HEK293 (cell line): ENCODE measurements around the gene ZNF229.

Source experiments
- KLF16 ChIP-seq: fragments of 450-650 bp; formaldehyde crosslinking; IDR thresholded peaks from 2 replicates; pipeline ENCODE4 v1.5.1; 2017; ENCODE audit warnings: missing biosample characterization, missing genetic modification characterization
- KLF9 ChIP-seq: fragments of 450-650 bp; formaldehyde crosslinking; IDR thresholded peaks from 2 replicates; pipeline ENCODE4 v1.5.1; 2016; ENCODE audit warnings: missing biosample characterization, missing genetic modification characterization, low read depth
- SETDB1 ChIP-seq: IDR thresholded peaks from one replicate; pipeline ENCODE4 v1.6.1; 2017; ENCODE audit warnings: mild to moderate bottlenecking, low read length, moderate library complexity, mixed read lengths; ENCODE audit not compliant: insufficient read length
- ZBTB17 ChIP-seq: fragments of 450-650 bp; formaldehyde crosslinking; IDR thresholded peaks from 2 replicates; pipeline ENCODE4 v1.5.1; 2016; ENCODE audit warnings: missing biosample characterization, missing genetic modification characterization
- ZBTB48 ChIP-seq: fragments of 450-650 bp; formaldehyde crosslinking; IDR thresholded peaks from 2 replicates; pipeline ENCODE4 v1.5.1; 2016; ENCODE audit warnings: missing biosample characterization, missing genetic modification characterization
- ZBTB8A ChIP-seq: fragments of 450-650 bp; formaldehyde crosslinking; IDR thresholded peaks from 2 replicates; pipeline ENCODE4 v1.5.1; 2016; ENCODE audit warnings: missing biosample characterization, missing genetic modification characterization
- ZEB2 ChIP-seq: fragments of 450-650 bp; formaldehyde crosslinking; IDR thresholded peaks from 2 replicates; pipeline ENCODE4 v1.5.1; 2016; ENCODE audit warnings: missing biosample characterization, missing genetic modification characterization
- ZFHX2 ChIP-seq: fragments of 450-650 bp; formaldehyde crosslinking; conservative IDR thresholded peaks from 2 replicates; pipeline ENCODE4 v1.5.1; 2016; ENCODE audit warnings: missing biosample characterization, missing genetic modification characterization
- ZFP69B ChIP-seq: fragments of 450-650 bp; formaldehyde crosslinking; IDR thresholded peaks from 2 replicates; pipeline ENCODE4 v1.5.1; 2016; ENCODE audit warnings: missing biosample characterization, missing genetic modification characterization
- ZNF140 ChIP-seq: fragments of 450-650 bp; formaldehyde crosslinking; IDR thresholded peaks from 2 replicates; pipeline ENCODE4 v1.5.1; 2016; ENCODE audit warnings: missing biosample characterization, missing genetic modification characterization
- ZNF174 ChIP-seq: fragments of 450-650 bp; formaldehyde crosslinking; IDR thresholded peaks from 2 replicates; pipeline ENCODE4 v1.5.0; 2017; ENCODE audit warnings: missing biosample characterization, mild to moderate bottlenecking, missing genetic modification characterization
- ZNF292 ChIP-seq: fragments of 450-650 bp; formaldehyde crosslinking; IDR thresholded peaks from 2 replicates; pipeline ENCODE4 v1.5.1; 2016; ENCODE audit warnings: low read depth, missing biosample characterization, missing genetic modification characterization, borderline replicate concordance
- ZNF366 ChIP-seq: fragments of 450-650 bp; formaldehyde crosslinking; conservative IDR thresholded peaks from 2 replicates; pipeline ENCODE4 v1.5.1; 2016; ENCODE audit warnings: missing biosample characterization, missing genetic modification characterization
- ZNF629 ChIP-seq: fragments of 450-650 bp; formaldehyde crosslinking; IDR thresholded peaks from 2 replicates; pipeline ENCODE4 v1.5.1; 2017; ENCODE audit warnings: missing biosample characterization, missing genetic modification characterization
- ZNF777 ChIP-seq: fragments of 450-650 bp; formaldehyde crosslinking; IDR thresholded peaks from 2 replicates; pipeline ENCODE4 v1.5.1; 2017; ENCODE audit warnings: missing biosample characterization, missing genetic modification characterization, borderline replicate concordance
- ZNF792 ChIP-seq: fragments of 450-650 bp; formaldehyde crosslinking; IDR thresholded peaks from 2 replicates; pipeline ENCODE4 v1.5.1; 2016; ENCODE audit warnings: missing biosample characterization, missing genetic modification characterization
- ZXDB ChIP-seq: fragments of 450-650 bp; formaldehyde crosslinking; IDR thresholded peaks from 2 replicates; pipeline ENCODE4 v1.5.1; 2016; ENCODE audit warnings: missing biosample characterization, missing genetic modification characterization
- TF ChIP-seq, protein P1 (sequence below): fragments of 450-650 bp; formaldehyde crosslinking; IDR thresholded peaks from 2 replicates; pipeline ENCODE4 v1.5.1; 2016; ENCODE audit warnings: missing biosample characterization, missing genetic modification characterization, borderline replicate concordance
- TF ChIP-seq, protein P2 (sequence below): fragments of 450-650 bp; formaldehyde crosslinking; IDR thresholded peaks from 2 replicates; pipeline ENCODE4 v1.5.1; 2016; ENCODE audit warnings: missing biosample characterization, missing genetic modification characterization
- TF ChIP-seq, protein P3 (sequence below): fragments of 450-650 bp; formaldehyde crosslinking; optimal IDR thresholded peaks from 2 replicates; pipeline ENCODE3; 2016; ENCODE audit warnings: missing biosample characterization, mild to moderate bottlenecking, missing genetic modification characterization
- TF ChIP-seq, protein P4 (sequence below): fragments of 450-650 bp; formaldehyde crosslinking; IDR thresholded peaks from 2 replicates; pipeline ENCODE4 v1.5.1; 2016; ENCODE audit warnings: missing biosample characterization, missing genetic modification characterization
- TF ChIP-seq, protein P5 (sequence below): fragments of 450-650 bp; formaldehyde crosslinking; IDR thresholded peaks from 2 replicates; pipeline ENCODE4 v1.5.1; 2016; ENCODE audit warnings: missing biosample characterization, missing genetic modification characterization
- TF ChIP-seq, protein P6 (sequence below): fragments of 450-650 bp; formaldehyde crosslinking; IDR thresholded peaks from 2 replicates; pipeline ENCODE4 v1.5.1; 2016; ENCODE audit warnings: missing biosample characterization, missing genetic modification characterization

Gene ZNF229

DNA sequence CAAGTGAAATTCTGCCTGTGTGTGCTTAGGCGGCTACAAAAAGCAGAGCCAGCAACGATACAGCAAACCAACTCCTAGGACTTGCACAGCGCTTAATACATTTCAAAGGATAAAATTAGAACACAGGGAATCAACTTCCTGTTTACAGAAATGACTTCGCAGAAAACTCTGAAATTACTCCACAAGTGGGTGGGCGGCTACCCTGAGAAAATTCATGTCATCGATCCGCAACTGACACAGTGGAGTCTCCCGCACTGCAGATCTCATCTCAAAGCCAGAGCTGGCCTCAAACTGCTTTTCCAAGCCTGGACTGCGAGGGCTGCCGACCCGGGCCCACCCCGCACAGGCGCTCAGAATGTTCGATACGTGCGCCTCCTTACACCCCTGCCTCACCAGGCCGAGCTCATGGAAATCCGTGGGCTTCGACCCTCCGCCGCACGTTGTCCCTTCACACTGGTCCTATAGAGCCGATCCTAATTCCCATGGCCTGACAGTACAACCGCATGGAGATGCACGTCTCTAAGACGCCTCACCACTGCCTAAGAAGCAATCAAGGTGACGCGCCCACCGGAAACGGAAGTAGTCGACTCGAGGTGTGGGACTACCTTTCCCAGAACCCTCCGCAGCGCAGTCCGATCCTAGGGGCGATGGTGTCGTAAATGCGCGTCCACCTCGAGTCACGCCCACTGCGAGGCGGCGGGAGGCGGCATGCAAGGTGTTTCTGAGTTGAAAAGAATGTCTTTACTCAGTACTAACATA, at the start of gene ZNF229 (continued):
- TF ChIP-seq, protein P1, sequence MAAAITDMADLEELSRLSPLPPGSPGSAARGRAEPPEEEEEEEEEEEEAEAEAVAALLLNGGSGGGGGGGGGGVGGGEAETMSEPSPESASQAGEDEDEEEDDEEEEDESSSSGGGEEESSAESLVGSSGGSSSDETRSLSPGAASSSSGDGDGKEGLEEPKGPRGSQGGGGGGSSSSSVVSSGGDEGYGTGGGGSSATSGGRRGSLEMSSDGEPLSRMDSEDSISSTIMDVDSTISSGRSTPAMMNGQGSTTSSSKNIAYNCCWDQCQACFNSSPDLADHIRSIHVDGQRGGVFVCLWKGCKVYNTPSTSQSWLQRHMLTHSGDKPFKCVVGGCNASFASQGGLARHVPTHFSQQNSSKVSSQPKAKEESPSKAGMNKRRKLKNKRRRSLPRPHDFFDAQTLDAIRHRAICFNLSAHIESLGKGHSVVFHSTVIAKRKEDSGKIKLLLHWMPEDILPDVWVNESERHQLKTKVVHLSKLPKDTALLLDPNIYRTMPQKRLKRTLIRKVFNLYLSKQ (tag by site-specific recombination): no peak
- TF ChIP-seq KLF9 (tag by site-specific recombination) (peak; percentile 97), ZBTB8A (tag by site-specific recombination) (0 out of 2 replicates have a peak, but pooled peaks have one; percentile 26), ZNF140 (tag by site-specific recombination) (no peak), ZNF777 (tag by site-specific recombination) (peak; percentile 47; the same call in 1 of the 2 replicates), ZNF174 (tag by site-specific recombination) (no peak), ZEB2 (0 out of 2 replicates have a peak, but pooled peaks have one; percentile 19), ZBTB48 (peak; percentile 40; the same call in 1 of the 2 replicates), ZFP69B (peak; percentile 66; the same call in 1 of the 2 replicates), ZNF792 (tag by site-specific recombination) (0 out of 2 replicates have a peak, but pooled peaks have one; percentile 22), ZFHX2 (tag by site-specific recombination) (peak; percentile 70), ZBTB17 (tag by site-specific recombination) (peak; percentile 93), ZNF629 (tag by site-specific recombination) (peak; percentile 56), ZNF292 (tag by site-specific recombination) (no peak), KLF16 (tag by site-specific recombination) (peak; percentile 78), ZXDB (tag by site-specific recombination) (peak; percentile 81), SETDB1 (no peak), ZNF366 (no peak)
- TF ChIP-seq, protein P2, sequence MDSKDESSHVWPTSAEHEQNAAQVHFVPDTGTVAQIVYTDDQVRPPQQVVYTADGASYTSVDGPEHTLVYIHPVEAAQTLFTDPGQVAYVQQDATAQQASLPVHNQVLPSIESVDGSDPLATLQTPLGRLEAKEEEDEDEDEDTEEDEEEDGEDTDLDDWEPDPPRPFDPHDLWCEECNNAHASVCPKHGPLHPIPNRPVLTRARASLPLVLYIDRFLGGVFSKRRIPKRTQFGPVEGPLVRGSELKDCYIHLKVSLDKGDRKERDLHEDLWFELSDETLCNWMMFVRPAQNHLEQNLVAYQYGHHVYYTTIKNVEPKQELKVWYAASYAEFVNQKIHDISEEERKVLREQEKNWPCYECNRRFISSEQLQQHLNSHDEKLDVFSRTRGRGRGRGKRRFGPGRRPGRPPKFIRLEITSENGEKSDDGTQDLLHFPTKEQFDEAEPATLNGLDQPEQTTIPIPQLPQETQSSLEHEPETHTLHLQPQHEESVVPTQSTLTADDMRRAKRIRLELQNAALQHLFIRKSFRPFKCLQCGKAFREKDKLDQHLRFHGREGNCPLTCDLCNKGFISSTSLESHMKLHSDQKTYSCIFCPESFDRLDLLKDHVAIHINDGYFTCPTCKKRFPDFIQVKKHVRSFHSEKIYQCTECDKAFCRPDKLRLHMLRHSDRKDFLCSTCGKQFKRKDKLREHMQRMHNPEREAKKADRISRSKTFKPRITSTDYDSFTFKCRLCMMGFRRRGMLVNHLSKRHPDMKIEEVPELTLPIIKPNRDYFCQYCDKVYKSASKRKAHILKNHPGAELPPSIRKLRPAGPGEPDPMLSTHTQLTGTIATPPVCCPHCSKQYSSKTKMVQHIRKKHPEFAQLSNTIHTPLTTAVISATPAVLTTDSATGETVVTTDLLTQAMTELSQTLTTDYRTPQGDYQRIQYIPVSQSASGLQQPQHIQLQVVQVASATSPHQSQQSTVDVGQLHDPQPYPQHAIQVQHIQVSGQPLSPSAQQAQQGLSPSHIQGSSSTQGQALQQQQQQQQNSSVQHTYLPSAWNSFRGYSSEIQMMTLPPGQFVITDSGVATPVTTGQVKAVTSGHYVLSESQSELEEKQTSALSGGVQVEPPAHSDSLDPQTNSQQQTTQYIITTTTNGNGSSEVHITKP (tag by site-specific recombination): 0 out of 2 replicates have a peak, but pooled peaks have one; percentile 15
- TF ChIP-seq, protein P3, sequence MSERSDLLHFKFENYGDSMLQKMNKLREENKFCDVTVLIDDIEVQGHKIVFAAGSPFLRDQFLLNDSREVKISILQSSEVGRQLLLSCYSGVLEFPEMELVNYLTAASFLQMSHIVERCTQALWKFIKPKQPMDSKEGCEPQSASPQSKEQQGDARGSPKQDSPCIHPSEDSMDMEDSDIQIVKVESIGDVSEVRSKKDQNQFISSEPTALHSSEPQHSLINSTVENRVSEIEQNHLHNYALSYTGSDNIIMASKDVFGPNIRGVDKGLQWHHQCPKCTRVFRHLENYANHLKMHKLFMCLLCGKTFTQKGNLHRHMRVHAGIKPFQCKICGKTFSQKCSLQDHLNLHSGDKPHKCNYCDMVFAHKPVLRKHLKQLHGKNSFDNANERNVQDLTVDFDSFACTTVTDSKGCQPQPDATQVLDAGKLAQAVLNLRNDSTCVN (tag by site-specific recombination): peak; percentile 78
- TF ChIP-seq, protein P4, sequence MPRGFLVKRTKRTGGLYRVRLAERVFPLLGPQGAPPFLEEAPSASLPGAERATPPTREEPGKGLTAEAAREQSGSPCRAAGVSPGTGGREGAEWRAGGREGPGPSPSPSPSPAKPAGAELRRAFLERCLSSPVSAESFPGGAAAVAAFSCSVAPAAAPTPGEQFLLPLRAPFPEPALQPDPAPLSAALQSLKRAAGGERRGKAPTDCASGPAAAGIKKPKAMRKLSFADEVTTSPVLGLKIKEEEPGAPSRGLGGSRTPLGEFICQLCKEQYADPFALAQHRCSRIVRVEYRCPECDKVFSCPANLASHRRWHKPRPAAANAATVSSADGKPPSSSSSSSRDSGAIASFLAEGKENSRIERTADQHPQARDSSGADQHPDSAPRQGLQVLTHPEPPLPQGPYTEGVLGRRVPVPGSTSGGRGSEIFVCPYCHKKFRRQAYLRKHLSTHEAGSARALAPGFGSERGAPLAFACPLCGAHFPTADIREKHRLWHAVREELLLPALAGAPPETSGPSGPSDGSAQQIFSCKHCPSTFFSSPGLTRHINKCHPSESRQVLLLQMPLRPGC: no peak
- TF ChIP-seq, protein P5, sequence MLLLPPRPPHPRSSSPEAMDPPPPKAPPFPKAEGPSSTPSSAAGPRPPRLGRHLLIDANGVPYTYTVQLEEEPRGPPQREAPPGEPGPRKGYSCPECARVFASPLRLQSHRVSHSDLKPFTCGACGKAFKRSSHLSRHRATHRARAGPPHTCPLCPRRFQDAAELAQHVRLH (tag by site-specific recombination): peak; percentile 71; the same call in 1 of the 2 replicates
- TF ChIP-seq, protein P6, sequence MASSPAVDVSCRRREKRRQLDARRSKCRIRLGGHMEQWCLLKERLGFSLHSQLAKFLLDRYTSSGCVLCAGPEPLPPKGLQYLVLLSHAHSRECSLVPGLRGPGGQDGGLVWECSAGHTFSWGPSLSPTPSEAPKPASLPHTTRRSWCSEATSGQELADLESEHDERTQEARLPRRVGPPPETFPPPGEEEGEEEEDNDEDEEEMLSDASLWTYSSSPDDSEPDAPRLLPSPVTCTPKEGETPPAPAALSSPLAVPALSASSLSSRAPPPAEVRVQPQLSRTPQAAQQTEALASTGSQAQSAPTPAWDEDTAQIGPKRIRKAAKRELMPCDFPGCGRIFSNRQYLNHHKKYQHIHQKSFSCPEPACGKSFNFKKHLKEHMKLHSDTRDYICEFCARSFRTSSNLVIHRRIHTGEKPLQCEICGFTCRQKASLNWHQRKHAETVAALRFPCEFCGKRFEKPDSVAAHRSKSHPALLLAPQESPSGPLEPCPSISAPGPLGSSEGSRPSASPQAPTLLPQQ (tag by site-specific recombination): peak; percentile 91
